HEK293 (cell line): ENCODE data around the gene TTN.

Experiments
- CTCF ChIA-PET: fragments of 350-600 bp; formaldehyde crosslinking; extraction: SDS; loops from one replicate; lab custom pipeline; 2021; ENCODE audit warnings: antibody characterized with exemption; lab: Yijun Ruan, JAX
- POLR2A ChIA-PET: fragments of 300-600 bp; formaldehyde crosslinking; extraction: SDS; loops from one replicate; lab custom pipeline; 2020; ENCODE audit warnings: antibody characterized with exemption, inconsistent platforms; lab: Yijun Ruan, JAX
- H3K27ac ChIP-seq: fragments of 200-500 bp; sonication (Bioruptor generic); 2 replicates; pipeline ENCODE4 v1.5.1; 2014; ENCODE audit warnings: low read depth, low read length, control low read depth, inconsistent platforms; ENCODE audit errors: extremely low read depth
- H3K36me3 ChIP-seq, 2 experiments: fragments of 200-500 bp in 1 of 2; sonication (Bioruptor generic) in 1 of 2; 1 replicate in 1 of 2; 2 replicates in 1 of 2; pipeline ENCODE4 v1.5.1; 2014 to 2017; ENCODE audit warnings: inconsistent platforms in 2 of 2, low read length in 2 of 2; ENCODE audit not compliant: control insufficient read depth in 2 of 2, insufficient read depth in 1 of 2
- H3K4me1 ChIP-seq: fragments of 200-500 bp; sonication (Bioruptor generic); 2 replicates; pipeline ENCODE4 v1.5.1; 2014; ENCODE audit warnings: mild to moderate bottlenecking, low read length, inconsistent platforms; ENCODE audit not compliant: control insufficient read depth, insufficient read depth
- H3K4me3 ChIP-seq: 2 replicates; pipeline ENCODE4 v1.5.1; 2011; ENCODE audit warnings: low read depth, mild to moderate bottlenecking, control low read depth, low read length, moderate library complexity
- H3K9me3 ChIP-seq: fragments of 200-500 bp; sonication (Bioruptor generic); 2 replicates; pipeline ENCODE4 v1.5.1; 2014; ENCODE audit warnings: low read depth, low read length, inconsistent platforms; ENCODE audit not compliant: control insufficient read depth, insufficient read depth
- KLF7 ChIP-seq: fragments of 450-650 bp; formaldehyde crosslinking; IDR thresholded peaks from 2 replicates; pipeline ENCODE4 v1.5.1; 2016; ENCODE audit warnings: missing biosample characterization, missing genetic modification characterization, borderline replicate concordance
- OVOL3 ChIP-seq: fragments of 450-650 bp; formaldehyde crosslinking; IDR thresholded peaks from 2 replicates; pipeline ENCODE4 v1.5.1; 2016; ENCODE audit warnings: missing biosample characterization, missing genetic modification characterization
- PRDM1 ChIP-seq: fragments of 450-650 bp; formaldehyde crosslinking; IDR thresholded peaks from 2 replicates; pipeline ENCODE4; 2016; ENCODE audit warnings: missing biosample characterization, missing genetic modification characterization
- PRDM6 ChIP-seq: fragments of 450-650 bp; formaldehyde crosslinking; IDR thresholded peaks from 2 replicates; pipeline ENCODE4 v1.5.1; 2017; ENCODE audit warnings: missing biosample characterization, missing genetic modification characterization
- TCF7L2 ChIP-seq: IDR thresholded peaks from 2 replicates; pipeline ENCODE4 v1.6.1; 2011; ENCODE audit warnings: low read depth, mild to moderate bottlenecking, inconsistent platforms, low read length, moderate library complexity, borderline replicate concordance
- TSHZ1 ChIP-seq: fragments of 450-650 bp; formaldehyde crosslinking; IDR thresholded peaks from 2 replicates; pipeline ENCODE4 v1.5.1; 2016; ENCODE audit warnings: missing biosample characterization, missing genetic modification characterization, borderline replicate concordance
- YY1 ChIP-seq: fragments of 450-650 bp; formaldehyde crosslinking; IDR thresholded peaks from 2 replicates; pipeline ENCODE4 v1.5.1; 2018; ENCODE audit warnings: missing biosample characterization, missing genetic modification characterization
- YY2 ChIP-seq: fragments of 450-650 bp; formaldehyde crosslinking; IDR thresholded peaks from 2 replicates; pipeline ENCODE4 v1.5.1; 2016; ENCODE audit warnings: missing biosample characterization, missing genetic modification characterization
- ZBTB1 ChIP-seq: fragments of 450-650 bp; formaldehyde crosslinking; IDR thresholded peaks from 2 replicates; pipeline ENCODE4 v1.5.1; 2016; ENCODE audit warnings: missing biosample characterization, missing genetic modification characterization
- ZFP41 ChIP-seq: fragments of 450-650 bp; formaldehyde crosslinking; IDR thresholded peaks from 2 replicates; pipeline ENCODE4 v1.5.1; 2016; ENCODE audit warnings: missing biosample characterization, missing genetic modification characterization, borderline replicate concordance
- ZIC2 ChIP-seq: fragments of 450-650 bp; formaldehyde crosslinking; IDR thresholded peaks from 2 replicates; pipeline ENCODE4 v1.5.1; 2016; ENCODE audit warnings: missing biosample characterization, missing genetic modification characterization
- ZNF114 ChIP-seq: fragments of 450-650 bp; formaldehyde crosslinking; IDR thresholded peaks from 2 replicates; pipeline ENCODE4 v1.5.0; 2017; ENCODE audit warnings: missing biosample characterization, missing genetic modification characterization
- ZNF157 ChIP-seq: fragments of 450-650 bp; formaldehyde crosslinking; IDR thresholded peaks from 2 replicates; pipeline ENCODE4 v1.5.1; 2016; ENCODE audit warnings: missing biosample characterization, missing genetic modification characterization
- ZNF350 ChIP-seq: fragments of 450-650 bp; formaldehyde crosslinking; IDR thresholded peaks from 2 replicates; pipeline ENCODE4 v1.5.0; 2017; ENCODE audit warnings: missing biosample characterization, mild to moderate bottlenecking, missing genetic modification characterization
- ZNF404 ChIP-seq: fragments of 450-650 bp; formaldehyde crosslinking; IDR thresholded peaks from 2 replicates; pipeline ENCODE4 v1.5.1; 2017; ENCODE audit warnings: missing biosample characterization, missing genetic modification characterization
- ZNF48 ChIP-seq: fragments of 450-650 bp; formaldehyde crosslinking; IDR thresholded peaks from 2 replicates; pipeline ENCODE4 v1.5.1; 2016; ENCODE audit warnings: missing biosample characterization, missing genetic modification characterization
- ZNF521 ChIP-seq: fragments of 450-650 bp; formaldehyde crosslinking; IDR thresholded peaks from 2 replicates; pipeline ENCODE4 v1.5.1; 2017; ENCODE audit warnings: missing biosample characterization, mild to moderate bottlenecking, missing genetic modification characterization
- ZNF561 ChIP-seq: fragments of 450-650 bp; IDR thresholded peaks from 2 replicates; pipeline ENCODE4 v1.5.1; 2018; ENCODE audit warnings: missing biosample characterization, missing genetic modification characterization, borderline replicate concordance
- ZNF626 ChIP-seq: fragments of 450-650 bp; sonication (Bioruptor Pico); formaldehyde crosslinking; IDR thresholded peaks from 2 replicates; pipeline ENCODE4 v1.5.1; 2018; ENCODE audit warnings: missing biosample characterization, missing genetic modification characterization, inconsistent platforms
- ZNF664 ChIP-seq: fragments of 450-650 bp; formaldehyde crosslinking; IDR thresholded peaks from 2 replicates; pipeline ENCODE4 v1.5.1; 2016; ENCODE audit warnings: missing biosample characterization, missing genetic modification characterization
- ZSCAN23 ChIP-seq: fragments of 450-650 bp; formaldehyde crosslinking; IDR thresholded peaks from 2 replicates; pipeline ENCODE4 v1.5.1; 2016; ENCODE audit warnings: missing biosample characterization, missing genetic modification characterization
- ZSCAN4 ChIP-seq: fragments of 450-650 bp; formaldehyde crosslinking; IDR thresholded peaks from 2 replicates; pipeline ENCODE4 v1.5.1; 2017; ENCODE audit warnings: missing biosample characterization, missing genetic modification characterization

Gene TTN

GRCh38 chr2:178592655-178593054 lies 214.6 kb downstream of the TTN start:
- no peak overlapping the region for H3K27ac ChIP-seq
- no peaks in the 10 kb centered on the region for H3K9me3 ChIP-seq
- no peaks in the 10 kb centered on the region for H3K4me1 ChIP-seq
- no peak overlapping the region for H3K4me3 ChIP-seq
- no peak for TF ChIP-seq TSHZ1
- no peak for TF ChIP-seq ZFP41
- no peak for TF ChIP-seq ZSCAN4
- TF ChIP-seq ZIC2 (tag by site-specific recombination) = no peak
- TF ChIP-seq ZSCAN23 (tag by site-specific recombination) = no peak
- TF ChIP-seq ZNF114 (tag by site-specific recombination) = no peak
- no peak for TF ChIP-seq PRDM1 (tag by site-specific recombination)
- no peak for TF ChIP-seq TCF7L2
- no peak for TF ChIP-seq ZBTB1 (tag by site-specific recombination)
- TF ChIP-seq YY1 (tag by site-specific recombination) = no peak
- TF ChIP-seq ZNF157 = no peak
- TF ChIP-seq ZNF404 (tag by site-specific recombination) = no peak
- TF ChIP-seq ZNF561 (tag by site-specific recombination) = no peak
- TF ChIP-seq ZNF48 (tag by site-specific recombination) = no peak
- no peak for TF ChIP-seq ZNF664 (tag by site-specific recombination)
- no peak for TF ChIP-seq YY2 (tag by site-specific recombination)
- TF ChIP-seq, all 188 proteins: peak for 0
- ChIA-PET CTCF (no interaction called here), POLR2A (no interaction called here)
- H3K36me3 ChIP-seq = peaks cover 0 to 38% of the 10 kb centered on the region in 2 experiments; a peak in 1 of 3 replicates

- TF ChIP-seq ZNF626 (tag by site-specific recombination) (no peak), ZNF521 (tag by site-specific recombination) (no peak), KLF7 (tag by site-specific recombination) (no peak), YY1 (tag by site-specific recombination) (no peak), OVOL3 (no peak), PRDM6 (tag by site-specific recombination) (no peak), ZNF350 (tag by site-specific recombination) (no peak)
- TF ChIP-seq, all 188 proteins: peak for 0
- no peaks in the 10 kb centered on the region for H3K4me1 ChIP-seq
- no peak overlapping the region for H3K27ac ChIP-seq
- no peaks in the 10 kb centered on the region for H3K9me3 ChIP-seq
- POLR2A ChIA-PET = no interaction called here
- H3K36me3 ChIP-seq = peaks cover 0 to 43% of the 10 kb centered on the region in 2 experiments; a peak in 1 of 3 replicates
- CTCF ChIA-PET = no interaction called here
- H3K4me3 ChIP-seq = no peak overlapping the region
These were observed 217.9 kb downstream of the TTN start for GRCh38 chr2:178589335-178589734.
